Smooth muscle cell (in vitro differentiated cells): Measurements from ENCODE around the gene IFNLR1. TPM values are rescaled to one million over a fixed set of nuclear protein-coding genes. Genes with fewer than 3 reads are reported as not detected.

ENCODE experiments used
- DNase-seq: peaks from one replicate; lab custom pipeline; 2025; ENCODE audit not compliant: unreplicated experiment; lab: John Stamatoyannopoulos, UW
- H2AFZ ChIP-seq: fragments of 200-600 bp; sonication (generic); 2 replicates; pipeline ENCODE4 v1.6.0; 2016; ENCODE audit warnings: antibody characterized with exemption, low read depth, mild to moderate bottlenecking
- H3F3A ChIP-seq: fragments of 200-600 bp; sonication (generic); 2 replicates; pipeline ENCODE4 v1.6.0; 2017; ENCODE audit warnings: antibody characterized with exemption, low read depth
- H3K27ac ChIP-seq: fragments of 200-600 bp; sonication (generic); 2 replicates; pipeline ENCODE4 v1.5.1; 2016; ENCODE audit warnings: low read depth, mild to moderate bottlenecking
- H3K27me3 ChIP-seq: fragments of 200-600 bp; sonication (generic); 2 replicates; pipeline ENCODE4 v1.6.1; 2016; ENCODE audit warnings: low read depth, mild to moderate bottlenecking
- H3K36me3 ChIP-seq: fragments of 200-600 bp; sonication (generic); 2 replicates; pipeline ENCODE4 v1.5.1; 2016; ENCODE audit warnings: low read depth
- H3K4me1 ChIP-seq: fragments of 200-600 bp; sonication (generic); 2 replicates; pipeline ENCODE4 v1.5.1; 2016; ENCODE audit warnings: low read depth
- H3K4me2 ChIP-seq: fragments of 200-600 bp; sonication (generic); 2 replicates; pipeline ENCODE4 v1.6.0; 2016; ENCODE audit warnings: mild to moderate bottlenecking
- H3K4me3 ChIP-seq: fragments of 200-600 bp; sonication (generic); 2 replicates; pipeline ENCODE4 v1.5.1; 2016; ENCODE audit warnings: mild to moderate bottlenecking
- H3K79me2 ChIP-seq: fragments of 200-600 bp; sonication (generic); 2 replicates; pipeline ENCODE4 v1.6.0; 2016; ENCODE audit warnings: low read depth, mild to moderate bottlenecking
- H3K9ac ChIP-seq: fragments of 200-600 bp; sonication (generic); 2 replicates; pipeline ENCODE4 v1.6.0; 2016; ENCODE audit warnings: low read depth
- H3K9me3 ChIP-seq: fragments of 200-600 bp; sonication (generic); replicated peaks from 2 replicates; pipeline ENCODE4 v1.5.1; 2016; ENCODE audit warnings: low read depth
- H4K20me1 ChIP-seq: fragments of 200-600 bp; sonication (generic); 2 replicates; pipeline ENCODE4 v1.6.0; 2016; ENCODE audit warnings: low read depth
- CTCF ChIP-seq: fragments of 200-600 bp; sonication (generic); IDR thresholded peaks from 2 replicates; pipeline ENCODE4 v1.5.1; 2017; ENCODE audit warnings: borderline replicate concordance, mild to moderate bottlenecking, antibody characterized with exemption; ENCODE audit not compliant: insufficient read depth, poor library complexity, severe bottlenecking
- WGBS: methylation state at CpG from one replicate; pipeline ENCODE4 v1.1.7; 2016; ENCODE audit warnings: low lambda C conversion rate; 5-methylcytosine and 5-hydroxymethylcytosine counted together
- polyA plus RNA-seq: library from polyadenylated mRNA; unstranded; fragments of >200 nt; fragmentation: Nextera tagmentation; extraction: Ambion mirVana; gene quantifications from 2 replicates; pipeline ENCODE4 v1.2.1, GENCODE V29; 2016
- total RNA-seq: library from RNA; depleted of rRNA; stranded (reverse); fragments of >200 nt; gene quantifications from 2 replicates; pipeline ENCODE4 v1.2.3, GENCODE V29; 2014

IFNLR1 gene
- total and polyA plus RNA-seq, 2 experiments from 2014 or later = 0.25 to 0.67 TPM

GRCh38 chr1:24126018-24126671, 60.9 kb downstream of the IFNLR1 start:
- no peak overlapping the region for H3K27ac ChIP-seq
- H3K9ac ChIP-seq = no peak overlapping the region
- no peaks in the 10 kb centered on the region for H3K4me1 ChIP-seq
- no peak overlapping the region for H2AFZ ChIP-seq
- no peaks in the 10 kb centered on the region for H3K79me2 ChIP-seq
- no peaks in the 10 kb centered on the region for H4K20me1 ChIP-seq
- H3K36me3 ChIP-seq = no peaks in the 10 kb centered on the region
- no peaks in the 10 kb centered on the region for H3K27me3 ChIP-seq
- DNase-seq = no peak
- H3K4me3 ChIP-seq = no peak overlapping the region
- WGBS = 61% methylated on average over 6 of the region's 6 CpGs
- H3K4me2 ChIP-seq = no peak overlapping the region
- H3F3A ChIP-seq = no peaks in the 10 kb centered on the region
- no peak for TF ChIP-seq CTCF
- H3K9me3 ChIP-seq = no peaks in the 10 kb centered on the region

GRCh38 chr1:24125456-24125855, 61.6 kb downstream of the IFNLR1 start:
- WGBS = 83% methylated on average over 4 of the region's 4 CpGs
- Histone ChIP-seq H2AFZ (no peak overlapping the region), H3K27me3 (no peaks in the 10 kb centered on the region), H3K27ac (no peak overlapping the region), H3K4me1 (no peaks in the 10 kb centered on the region), H3K4me3 (no peak overlapping the region), H3K36me3 (no peaks in the 10 kb centered on the region), H3F3A (no peaks in the 10 kb centered on the region), H3K4me2 (no peak overlapping the region), H4K20me1 (no peaks in the 10 kb centered on the region), H3K9me3 (no peaks in the 10 kb centered on the region), H3K79me2 (no peaks in the 10 kb centered on the region), H3K9ac (no peak overlapping the region)
- TF ChIP-seq CTCF = no peak
- DNase-seq = no peak

DNA sequence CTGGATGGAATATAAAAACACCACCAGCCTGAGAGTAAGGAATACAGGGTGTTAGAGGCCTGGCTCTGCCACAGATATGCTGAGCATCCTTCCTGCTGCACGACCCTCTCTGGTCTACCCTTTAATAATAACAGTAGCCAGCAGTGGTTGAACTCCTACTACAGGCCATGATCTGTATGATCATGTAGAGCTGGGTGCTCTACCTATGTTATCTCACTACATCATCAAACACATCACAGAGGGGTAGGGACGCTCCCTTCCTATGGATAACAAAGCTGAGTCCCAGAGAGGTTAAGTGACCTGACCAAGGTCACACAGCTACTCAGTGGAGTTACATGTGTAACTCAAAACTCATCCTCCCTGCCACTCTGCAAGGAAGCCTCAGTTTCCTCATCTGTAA, 62.1 kb downstream of the IFNLR1 start:
- H4K20me1 ChIP-seq = no peaks in the 10 kb centered on the region
- H3K9me3 ChIP-seq = no peaks in the 10 kb centered on the region
- no peak for DNase-seq
- H3K4me1 ChIP-seq = no peaks in the 10 kb centered on the region
- no peaks in the 10 kb centered on the region for H3K79me2 ChIP-seq
- H3K4me2 ChIP-seq = no peak overlapping the region
- no peaks in the 10 kb centered on the region for H3K36me3 ChIP-seq
- no peaks in the 10 kb centered on the region for H3F3A ChIP-seq
- H3K27me3 ChIP-seq = no peaks in the 10 kb centered on the region
- H2AFZ ChIP-seq = no peak overlapping the region
- H3K27ac ChIP-seq = no peak overlapping the region
- H3K9ac ChIP-seq = no peak overlapping the region
- no peak for TF ChIP-seq CTCF
- WGBS = 90% methylated on average over 2 of the region's 2 CpGs
- H3K4me3 ChIP-seq = no peak overlapping the region

- H3K9me3 ChIP-seq = no peaks in the 10 kb centered on the region
- no peaks in the 10 kb centered on the region for H3K79me2 ChIP-seq
- TF ChIP-seq CTCF = no peak
- H3K4me2 ChIP-seq = no peak overlapping the region
- H3K4me3 ChIP-seq = no peak overlapping the region
- no peaks in the 10 kb centered on the region for H3K4me1 ChIP-seq
- H2AFZ ChIP-seq = no peak overlapping the region
- H3K9ac ChIP-seq = no peak overlapping the region
- H3K27me3 ChIP-seq = no peaks in the 10 kb centered on the region
- no peaks in the 10 kb centered on the region for H4K20me1 ChIP-seq
- no peak for DNase-seq
- 90% methylated on average over 6 of the region's 6 CpGs for WGBS
- no peaks in the 10 kb centered on the region for H3F3A ChIP-seq
- no peaks in the 10 kb centered on the region for H3K36me3 ChIP-seq
- no peak overlapping the region for H3K27ac ChIP-seq
These were observed 63.5 kb downstream of the IFNLR1 start for GRCh38 chr1:24123611-24124010.
